Activated naive CD4-positive, alpha-beta T cell treated with anti-CD3 and anti-CD28 coated beads, Interleukin-2, amount 50 U/mL, for 16 hours (primary cell): Measurements from ENCODE around the gene RAD51B.

ENCODE experiments used
- DNase-seq: peaks from one replicate; pipeline ENCODE4 v3.0.0-alpha.2; 2020

Gene RAD51B

DNA sequence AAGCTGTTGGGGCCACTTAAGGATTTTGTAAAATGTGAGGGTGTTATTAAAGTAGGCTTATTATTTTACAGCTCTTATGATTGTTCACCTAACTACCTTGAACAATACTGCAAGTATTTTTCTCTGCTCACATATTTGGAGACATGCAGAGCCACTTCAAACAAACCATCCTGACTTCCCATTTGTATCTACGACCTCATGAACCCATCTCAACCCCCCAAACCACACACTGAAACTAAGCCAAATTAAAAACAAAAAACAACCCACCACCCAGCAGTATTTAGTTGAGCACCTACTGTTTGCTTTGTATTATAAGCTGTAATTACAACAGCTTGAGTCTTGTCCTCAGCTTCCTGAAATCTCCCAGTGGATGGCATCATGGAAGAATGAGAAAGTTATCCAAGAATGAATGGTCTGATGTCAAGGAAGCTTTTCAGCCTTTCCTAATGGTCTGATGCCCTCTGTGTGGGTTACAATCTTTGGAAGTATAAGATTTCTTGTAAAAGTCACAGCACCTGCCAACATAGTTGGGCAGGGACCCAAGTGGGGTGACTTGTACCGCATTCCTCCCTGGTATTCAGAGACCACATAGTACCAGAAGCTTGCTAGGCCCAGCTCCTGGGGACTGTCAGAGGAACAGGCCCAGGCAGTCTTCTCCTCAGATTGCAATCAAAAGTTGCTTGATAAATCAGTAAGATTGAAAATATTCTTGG is 556.6 kb downstream of the RAD51B start:
- DNase-seq: no peak

DNA sequence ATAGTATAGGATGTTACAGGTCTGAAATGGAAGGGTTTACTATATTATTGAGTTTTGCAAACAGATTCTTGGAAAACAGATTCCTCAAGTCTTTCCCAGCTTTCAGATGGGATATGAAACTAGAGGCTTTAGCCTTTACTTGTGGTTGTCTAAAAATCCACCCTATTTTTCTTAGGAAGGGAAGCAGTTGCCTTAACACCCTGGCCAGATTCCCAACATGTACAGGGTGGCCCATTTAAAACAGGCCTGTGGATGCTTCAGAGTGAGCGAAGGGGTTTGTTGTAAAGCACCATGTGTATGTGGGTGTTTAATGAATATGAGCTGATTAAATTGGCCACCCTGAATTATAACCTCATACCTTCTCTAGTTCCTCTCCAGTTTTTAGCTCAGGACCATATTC is 557.4 kb downstream of the RAD51B start:
- DNase-seq: no peak

GRCh38 chr14:68377459-68377858 is 557.9 kb downstream of the RAD51B start:
- no peak for DNase-seq

GRCh38 chr14:68379510-68380328 is 560.1 kb downstream of the RAD51B start:
- DNase-seq: no peak

GRCh38 chr14:68380329-68380741 is 560.8 kb downstream of the RAD51B start:
- no peak for DNase-seq

GRCh38 chr14:68384335-68384734 is 564.8 kb downstream of the RAD51B start:
- DNase-seq: no peak

DNA sequence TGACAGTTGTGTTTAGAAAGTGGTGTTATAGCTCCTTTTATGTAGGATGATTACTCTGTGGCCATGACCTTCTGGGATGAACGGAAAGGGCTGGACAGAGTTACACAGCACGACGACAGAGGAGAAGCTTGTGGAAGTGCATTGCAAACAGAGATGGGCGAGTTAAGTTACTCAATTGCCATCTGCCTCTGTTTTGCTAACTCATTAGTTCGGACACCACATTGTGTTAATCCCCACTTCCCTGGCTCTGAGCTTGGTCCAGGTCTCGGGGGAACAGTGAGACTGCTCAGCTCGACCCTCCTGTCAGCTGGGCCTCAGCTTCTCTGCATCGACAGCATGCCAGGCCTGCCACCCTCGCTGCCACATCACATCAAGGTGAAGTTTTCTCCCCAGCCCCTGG is 565.3 kb downstream of the RAD51B start:
- DNase-seq: no peak

- DNase-seq: no peak
Observed at GRCh38 chr14:68386446-68386845, 566.9 kb downstream of the RAD51B start.

GRCh38 chr14:68386950-68387779 is 567.6 kb downstream of the RAD51B start:
- DNase-seq: no peak

GRCh38 chr14:68389943-68390342 is 570.4 kb downstream of the RAD51B start:
- DNase-seq: no peak

GRCh38 chr14:68390741-68391140 is 571.2 kb downstream of the RAD51B start:
- DNase-seq: no peak

DNA sequence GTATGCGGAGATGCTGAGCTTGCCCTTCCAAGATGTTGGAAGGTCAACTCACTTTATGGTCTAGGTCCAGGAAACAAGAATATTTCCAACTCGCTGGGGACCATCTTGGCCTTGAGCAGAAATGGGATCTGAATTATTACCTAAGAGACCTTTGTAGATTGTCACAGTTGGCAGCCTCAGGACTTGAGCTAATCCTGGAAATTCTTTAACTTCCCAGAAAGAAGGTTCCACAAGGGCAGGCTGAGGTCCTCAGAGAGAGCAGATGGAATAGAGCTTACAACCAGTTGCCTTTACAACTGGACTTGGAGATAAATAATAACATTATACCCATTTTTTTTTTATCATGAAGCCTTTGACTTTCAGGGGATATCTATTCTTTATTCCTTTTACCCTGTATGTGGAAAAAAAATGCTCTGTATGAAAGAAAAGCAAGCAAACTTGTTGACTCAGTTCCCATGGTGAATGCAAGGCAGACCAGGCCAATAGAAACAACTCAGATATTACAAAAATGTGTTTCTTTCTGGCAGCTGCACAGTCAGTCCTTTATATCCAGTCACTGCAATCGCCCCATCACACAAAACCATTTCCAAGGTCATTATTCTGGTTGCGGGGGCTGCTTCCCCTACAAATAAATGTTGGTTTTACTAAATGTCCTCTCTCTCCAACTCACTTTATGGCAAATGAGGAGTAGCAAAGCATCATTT is 571.9 kb downstream of the RAD51B start:
- DNase-seq: no peak

DNA sequence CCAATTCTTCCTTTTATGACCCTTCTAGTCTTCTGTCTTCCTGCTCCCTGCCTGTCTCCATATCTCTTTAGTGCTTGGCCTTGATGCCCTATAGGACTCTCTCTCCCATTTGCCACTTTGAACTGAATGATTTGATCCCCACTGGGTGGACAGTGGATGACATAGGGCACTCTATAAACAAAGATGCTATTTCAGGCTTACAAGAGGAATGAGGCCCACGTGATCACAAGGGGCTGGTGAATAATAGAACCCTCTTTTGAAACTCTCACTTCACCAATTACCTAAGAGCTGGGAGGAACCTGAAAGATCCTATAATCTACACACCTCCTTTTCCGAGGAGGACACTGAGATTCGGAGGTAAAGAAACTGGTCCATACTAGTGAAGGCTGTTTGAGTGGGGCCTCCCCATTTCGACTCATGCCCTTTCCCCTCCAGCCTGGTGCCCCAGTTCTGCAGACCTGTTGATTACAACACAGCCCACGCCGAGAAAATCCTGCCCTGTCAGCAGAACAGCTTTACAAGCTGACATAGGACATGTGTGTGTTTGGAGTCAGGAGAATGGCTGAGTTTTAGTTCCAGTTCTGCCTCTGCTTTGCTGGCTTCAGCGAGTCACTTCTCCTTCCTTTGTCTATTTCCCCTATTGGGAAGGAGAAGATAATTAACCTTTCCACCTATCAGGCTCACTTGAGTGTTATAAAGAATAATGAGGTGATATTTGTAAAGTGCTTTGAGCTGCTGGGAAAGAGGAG is 573.0 kb downstream of the RAD51B start:
- DNase-seq: no peak

- DNase-seq: no peak
Observed at GRCh38 chr14:68393259-68393658, 573.7 kb downstream of the RAD51B start.

DNA sequence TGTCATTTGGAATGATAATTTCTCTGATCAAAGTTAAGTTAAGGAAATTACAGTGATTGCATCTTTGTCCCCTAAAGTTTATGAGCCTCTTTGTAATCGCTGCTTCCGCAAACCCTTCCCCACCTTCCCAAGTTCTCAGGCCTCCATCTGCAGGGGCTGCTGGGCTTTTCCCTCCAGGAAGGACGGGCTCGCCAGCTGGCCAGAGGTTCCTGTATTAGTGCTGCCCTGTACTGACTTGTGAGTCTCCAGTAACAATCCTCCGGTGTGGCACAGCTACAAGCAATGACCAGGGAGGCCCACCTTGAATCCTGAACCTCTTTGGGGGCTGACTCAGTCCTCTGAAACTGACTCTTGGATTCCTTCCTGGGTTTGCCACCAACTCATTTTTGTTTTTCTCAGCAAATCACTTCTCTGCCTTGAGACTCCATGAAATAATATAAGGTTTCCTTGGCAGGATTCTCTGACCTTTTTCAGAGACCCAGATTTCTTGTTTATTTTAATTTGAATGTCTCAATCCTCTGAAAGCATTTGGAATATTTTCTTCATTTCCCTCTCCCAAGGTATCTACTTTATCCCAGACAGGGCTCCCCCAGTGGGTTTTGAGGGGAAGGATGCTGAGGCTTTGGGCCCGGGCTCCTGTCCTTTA is 574.7 kb downstream of the RAD51B start:
- no peak for DNase-seq

DNA sequence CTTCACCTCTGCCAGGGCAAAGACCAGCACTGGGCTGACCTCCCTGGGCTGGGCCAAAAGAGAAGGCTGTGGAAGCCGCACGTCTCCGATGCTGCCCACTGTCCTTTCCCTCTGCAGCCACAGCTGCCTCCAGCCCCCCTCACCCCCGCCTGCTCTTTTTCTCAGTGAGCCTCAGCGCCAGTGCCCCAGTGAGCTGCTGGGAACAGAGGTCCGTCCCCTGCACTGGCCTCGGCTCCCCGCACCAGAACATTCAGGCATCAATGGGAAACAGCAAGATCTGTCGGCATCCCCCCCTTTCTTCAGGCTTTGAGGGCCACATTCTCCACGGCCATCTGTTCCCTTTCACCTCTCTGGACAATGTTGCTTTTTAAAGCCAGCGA is 575.2 kb downstream of the RAD51B start:
- DNase-seq: no peak

GRCh38 chr14:68395604-68396003 is 576.0 kb downstream of the RAD51B start:
- DNase-seq: no peak

DNA sequence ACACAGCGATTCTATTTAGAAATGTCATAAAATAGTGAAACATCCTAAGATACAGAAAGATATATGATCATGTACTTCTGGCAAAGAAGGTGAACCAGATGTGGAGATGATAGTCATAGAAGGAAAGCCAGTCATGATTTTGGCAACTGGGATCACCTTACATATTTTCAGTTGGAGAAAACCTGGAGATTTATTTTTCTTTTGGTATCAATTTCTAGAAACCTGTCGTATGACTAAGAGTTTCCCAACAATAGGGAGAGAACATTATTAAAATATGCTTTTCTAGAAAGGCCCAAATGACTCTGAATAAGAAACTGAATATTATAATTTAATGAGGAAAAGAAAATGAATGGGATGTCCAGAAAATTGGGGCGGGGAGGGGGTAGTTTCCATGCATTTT is 576.9 kb downstream of the RAD51B start:
- DNase-seq: no peak

DNA sequence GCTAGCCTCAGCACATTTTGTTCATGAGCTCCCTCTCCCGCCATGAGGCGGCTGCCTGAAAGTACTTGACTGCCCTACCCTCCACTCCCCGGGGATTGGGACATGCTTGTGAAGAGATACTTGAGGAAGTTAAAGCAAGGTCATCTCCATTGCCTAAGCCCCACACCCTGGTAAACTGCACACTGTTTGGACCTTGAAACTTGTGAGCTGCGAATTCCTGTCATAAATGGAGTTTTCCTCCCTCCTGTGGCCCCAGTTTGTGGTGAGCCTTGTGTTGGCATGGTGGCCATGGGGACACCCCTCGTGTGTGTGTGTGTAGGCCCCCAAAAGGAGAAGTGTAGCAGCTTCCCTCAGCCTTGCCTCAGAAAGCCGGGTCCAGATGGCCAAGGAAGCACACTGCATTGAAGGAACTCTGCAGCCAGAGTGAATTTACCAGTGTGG is 577.8 kb downstream of the RAD51B start:
- no peak for DNase-seq

- no peak for DNase-seq
Observed at GRCh38 chr14:68397822-68398221, 578.2 kb downstream of the RAD51B start.

DNA sequence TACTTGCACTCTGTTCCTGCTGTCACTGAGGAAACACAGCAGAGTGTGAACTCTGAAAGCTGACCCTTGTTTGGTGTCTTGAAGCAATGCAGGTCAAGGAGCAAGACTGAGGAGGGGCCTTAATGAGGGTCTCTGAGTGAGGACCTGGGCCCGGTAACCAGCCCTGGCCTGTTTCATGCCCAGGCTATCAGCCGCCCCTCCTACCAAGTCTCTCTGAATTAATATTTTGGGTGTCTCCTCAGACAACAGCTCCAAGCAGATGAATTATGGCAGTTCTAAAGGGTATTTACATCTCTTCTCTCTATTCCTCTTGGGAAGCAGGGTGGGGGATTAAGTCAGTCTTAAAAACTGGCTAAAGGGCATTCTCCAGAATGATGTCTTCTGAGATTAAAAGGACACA is 578.8 kb downstream of the RAD51B start:
- DNase-seq: no peak

- DNase-seq: no peak
Observed at GRCh38 chr14:68399971-68400370, 580.4 kb downstream of the RAD51B start.
